Measurements from ENCODE around the gene CEP44.
A peak's percentile ranks its signal among the peaks of the same experiment; 100 is the strongest.
"Not testable (repeated sequence)": the region's sequence is repeated elsewhere in the genome, so short reads cannot be mapped to it uniquely, and the experiment has no call there.

CEP44 gene

GRCh38 chr4:174277433-174277832, 6.3 kb upstream of the CEP44 start:
- no peak for DNase-seq (ENCODE audit: low spot score)
- no peak for FAIRE-seq

DNA sequence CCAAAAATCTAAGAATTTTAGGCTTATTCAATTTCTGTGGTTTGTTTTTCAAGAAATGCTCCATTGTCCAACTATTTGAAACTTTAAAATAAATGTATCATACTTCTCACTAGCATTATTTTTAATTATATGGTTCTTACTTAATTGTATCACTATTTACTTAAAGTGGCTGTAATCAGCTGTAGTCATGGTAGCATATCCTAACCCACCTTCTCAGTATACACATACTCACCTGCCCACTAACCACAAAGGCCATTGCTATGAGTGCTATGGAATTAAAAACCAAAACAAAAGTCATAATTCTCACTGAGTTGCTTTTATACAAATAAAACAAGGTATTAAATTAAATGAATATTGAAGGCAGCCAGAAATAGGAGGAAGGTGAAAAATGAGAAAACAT, 5.2 kb upstream of the CEP44 start:
- FAIRE-seq (no peak), DNase-seq (ENCODE audit: low spot score) (no peak)

DNA sequence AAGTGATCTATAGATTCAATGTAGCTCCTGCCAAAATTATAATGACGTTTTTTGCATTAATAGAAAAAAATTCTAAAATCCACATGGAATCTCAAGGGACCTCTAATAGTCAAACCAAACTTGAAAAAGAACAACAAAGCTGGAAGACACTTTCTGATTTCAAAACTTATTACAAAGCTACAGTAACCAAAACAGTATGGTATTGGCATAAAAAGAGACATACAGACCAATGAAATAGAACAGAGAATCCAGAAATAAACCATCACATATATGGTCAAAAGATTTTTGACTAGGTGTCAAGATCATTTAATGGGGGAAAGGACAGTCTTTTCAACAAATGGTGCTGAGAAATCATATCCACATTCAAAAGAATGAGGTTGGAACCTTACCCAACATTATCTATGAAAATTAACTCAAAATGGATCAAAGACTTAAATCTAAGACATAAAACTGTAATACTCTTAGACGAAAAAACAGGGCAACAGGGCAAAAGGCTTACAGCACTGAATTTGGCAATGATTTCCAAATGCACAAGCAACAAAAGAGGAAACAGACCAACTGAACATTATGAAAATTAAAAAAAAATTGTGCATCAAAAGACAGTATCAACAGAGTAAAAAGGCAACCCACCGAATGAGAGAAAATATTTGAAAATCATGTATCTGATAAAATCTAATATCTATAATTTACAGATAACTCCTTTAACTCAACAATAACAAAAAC, 4.1 kb upstream of the CEP44 start:
- FAIRE-seq (no peak), DNase-seq (ENCODE audit: low spot score) (no peak)

GRCh38 chr4:174281182-174281737, 2.5 kb upstream of the CEP44 start:
- DNase-seq (ENCODE audit: low spot score) (no peak), FAIRE-seq (no peak)

- FAIRE-seq, result no peak
- DNase-seq (ENCODE audit: low spot score), result no peak
These were observed 1.8 kb upstream of the CEP44 start for GRCh38 chr4:174281901-174282300.

- DNase-seq (ENCODE audit: low spot score) (peak; percentile 71), FAIRE-seq (peak; percentile 84)
These were observed 740 bp upstream of the CEP44 start for GRCh38 chr4:174282836-174283506.

DNA sequence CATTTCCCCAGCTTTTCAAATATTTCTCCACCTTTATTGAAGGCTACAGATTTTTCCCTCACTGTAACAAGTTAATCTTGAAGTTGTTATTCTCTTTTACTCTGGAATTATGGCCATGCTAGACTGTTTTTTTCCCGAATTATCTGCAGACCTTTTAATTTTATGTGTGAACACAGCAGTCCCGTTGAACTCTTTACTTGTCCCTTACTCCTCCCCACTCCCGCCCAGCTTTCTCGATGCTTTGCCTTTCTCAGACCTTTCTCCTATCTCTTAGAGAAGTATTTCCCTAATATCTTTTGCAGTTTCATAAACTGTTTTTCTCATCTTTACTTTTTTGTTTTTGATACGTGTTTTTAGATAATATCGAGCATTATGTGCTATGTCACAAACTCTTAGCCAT, 776 bp downstream of the CEP44 start:
- no peak for FAIRE-seq
- no peak for DNase-seq (ENCODE audit: low spot score)

- no peak for FAIRE-seq
These were observed 3.2 kb downstream of the CEP44 start for GRCh38 chr4:174286870-174287269.

DNA sequence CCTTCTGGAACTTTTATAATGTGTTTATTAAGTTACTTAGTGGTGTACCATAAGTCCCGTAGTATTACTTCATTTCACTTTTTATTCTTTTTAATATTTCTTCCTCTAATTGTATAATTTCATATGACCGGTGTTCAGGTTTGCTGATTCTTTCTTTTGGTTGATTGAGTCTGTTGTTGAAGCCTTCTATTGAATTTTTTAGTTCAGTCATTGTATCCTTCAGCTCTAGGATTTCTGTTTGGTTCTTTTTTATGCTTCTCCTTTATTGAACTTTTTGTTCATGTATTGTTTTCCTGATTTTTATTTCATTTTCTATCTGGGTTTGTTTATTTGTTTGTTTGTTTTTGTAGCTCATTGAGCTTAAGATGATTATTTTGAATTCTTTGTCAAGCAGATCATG, 8.8 kb downstream of the CEP44 start:
- no peak for FAIRE-seq
- DNase-seq (ENCODE audit: low spot score), result no peak

More at GRCh38 chr4:174286870-174287269, 3.2 kb downstream of the CEP44 start:
- DNase-seq (ENCODE audit: low spot score), result no peak

DNA sequence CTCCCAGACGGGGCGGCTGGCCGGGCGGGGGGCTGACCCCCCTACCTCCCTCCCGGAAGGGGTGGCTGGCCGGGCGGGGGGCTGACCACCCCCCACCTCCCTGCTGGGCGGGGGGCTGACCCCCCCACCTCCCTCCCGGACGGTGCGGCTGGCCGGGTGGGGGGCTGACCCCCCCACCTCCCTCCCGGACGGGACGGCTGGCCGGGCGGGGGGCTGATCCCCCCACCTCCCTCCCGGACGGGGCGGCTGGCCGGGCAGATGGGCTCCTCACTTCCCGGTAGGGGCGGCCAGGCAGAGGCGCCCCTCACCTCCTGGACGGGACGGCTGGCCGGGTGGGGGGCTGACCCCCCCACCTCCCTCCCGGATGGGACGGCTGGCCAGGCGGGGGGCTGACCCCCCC, 10.9 kb downstream of the CEP44 start:
- DNase-seq (ENCODE audit: low spot score); FAIRE-seq: not testable (repeated sequence)

DNA sequence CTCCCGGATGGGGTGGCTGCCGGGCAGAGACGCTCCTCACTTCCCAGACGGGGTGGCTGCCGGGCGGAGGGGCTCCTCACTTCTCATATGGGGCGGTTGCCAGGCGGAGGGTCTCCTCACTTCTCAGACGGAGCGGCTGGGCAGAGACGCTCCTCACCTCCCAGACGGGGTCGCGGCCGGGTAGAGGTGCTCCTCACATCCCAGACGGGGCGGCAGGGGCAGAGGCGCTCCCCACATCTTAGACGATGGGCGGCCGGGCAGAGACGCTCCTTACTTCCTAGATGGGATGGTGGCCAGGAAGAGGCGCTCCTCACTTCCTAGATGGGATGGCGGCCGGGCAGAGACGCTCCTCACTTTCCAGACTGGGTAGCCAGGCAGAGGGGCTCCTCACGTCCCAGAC, 11.4 kb downstream of the CEP44 start:
- DNase-seq (ENCODE audit: low spot score); FAIRE-seq: not testable (repeated sequence)

- no peak for FAIRE-seq
- DNase-seq (ENCODE audit: low spot score), result no peak
These were observed 20.0 kb downstream of the CEP44 start for GRCh38 chr4:174303687-174304086.

- FAIRE-seq, result no peak
These were observed 21.0 kb downstream of the CEP44 start for GRCh38 chr4:174304664-174305063.

DNA sequence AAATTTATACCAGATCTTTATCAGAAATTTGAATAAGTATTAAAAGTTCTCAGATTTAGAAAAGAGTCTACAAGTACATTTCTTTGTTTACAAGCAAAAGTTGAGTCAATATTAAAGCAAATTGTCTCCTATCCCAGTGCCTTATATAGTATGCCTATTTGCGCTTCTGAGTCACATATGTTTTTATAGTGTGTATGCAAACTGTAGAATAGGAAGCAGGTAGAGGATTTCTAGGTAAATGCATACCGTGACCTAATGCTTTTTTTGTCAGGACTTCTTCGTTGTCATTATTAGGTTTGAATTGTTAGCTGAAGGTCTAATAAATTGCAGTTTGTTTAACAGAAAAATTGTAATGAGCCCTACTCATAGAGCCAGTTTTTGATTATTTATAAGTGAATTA, 22.2 kb downstream of the CEP44 start:
- no peak for FAIRE-seq

More at GRCh38 chr4:174304664-174305063, 21.0 kb downstream of the CEP44 start:
- DNase-seq (ENCODE audit: low spot score), result no peak

GRCh38 chr4:174307694-174308093, 24.0 kb downstream of the CEP44 start:
- FAIRE-seq, result no peak
- no peak for DNase-seq (ENCODE audit: low spot score)

More for the DNA sequence above, 22.2 kb downstream of the CEP44 start:
- DNase-seq (ENCODE audit: low spot score), result no peak

GRCh38 chr4:174312993-174313392, 29.3 kb downstream of the CEP44 start:
- DNase-seq (ENCODE audit: low spot score), result no peak
- no peak for FAIRE-seq

- no peak for FAIRE-seq
- DNase-seq (ENCODE audit: low spot score), result no peak
These were observed 30.6 kb downstream of the CEP44 start for GRCh38 chr4:174314274-174314673.

GRCh38 chr4:174314770-174315169, 31.1 kb downstream of the CEP44 start:
- peak; percentile 13 for DNase-seq (ENCODE audit: low spot score)
- no peak for FAIRE-seq

DNA sequence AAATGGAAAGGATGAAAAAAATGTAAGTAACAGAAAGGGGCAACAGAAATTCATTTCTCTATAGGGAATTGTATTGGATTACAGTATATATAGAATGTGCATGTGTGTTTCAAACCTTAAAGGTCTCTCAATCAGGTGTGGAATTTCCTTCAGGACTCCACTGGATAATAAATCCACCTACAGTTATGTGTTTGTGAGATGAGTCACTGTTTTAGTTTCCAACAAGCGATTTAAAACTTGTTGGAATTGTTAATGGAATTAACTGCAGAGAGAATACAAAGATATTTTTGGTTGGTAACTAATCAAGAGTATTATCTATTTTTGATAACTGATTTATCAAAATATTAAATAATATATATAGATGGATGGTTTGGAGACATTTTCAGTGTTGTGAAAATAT, 32.8 kb downstream of the CEP44 start:
- DNase-seq (ENCODE audit: low spot score) (no peak), FAIRE-seq (no peak)

GRCh38 chr4:174316954-174317353, 33.2 kb downstream of the CEP44 start:
- FAIRE-seq (no peak), DNase-seq (ENCODE audit: low spot score) (no peak)

GRCh38 chr4:174317531-174317930, 33.8 kb downstream of the CEP44 start:
- FAIRE-seq (no peak), DNase-seq (ENCODE audit: low spot score) (no peak)

Data from RCC 7860 (cell line).